ENCODE measurements around the gene DCDC2.

Gene DCDC2

GRCh38 chr6:24357336-24358218 is at the start of gene DCDC2:
TSS of gene DCDC2 (minus strand) at chr6:24358059. CDS start at chr6:24357750, 309 bp downstream.
- no peaks in the 10 kb centered on the region for H3K79me2 ChIP-seq (ENCODE audit: insufficient read depth, low read depth)
- no peaks in the 10 kb centered on the region for H3K27me3 ChIP-seq (ENCODE audit: insufficient read depth, low read depth)
- TF ChIP-seq CTCF (conservative IDR thresholded peaks at IDR 0.05; ENCODE audit: low read depth, low read length): no peak
- no peak within 1 kb of the TSS for H3K4me3 ChIP-seq (IDR thresholded peaks at IDR 0.05; ENCODE audit: insufficient read depth, low read depth, low read length)
- H3K4me1 ChIP-seq (ENCODE audit: low read depth, poor library complexity, severe bottlenecking): peaks cover 3% of the 10 kb centered on the region
- no peak within 1 kb of the TSS for H3K9ac ChIP-seq
- H3K4me2 ChIP-seq: no peak within 1 kb of the TSS
- H3K36me3 ChIP-seq (ENCODE audit: insufficient read depth): no peaks in the 10 kb centered on the region
- no peaks in the 10 kb centered on the region for H4K20me1 ChIP-seq (ENCODE audit: insufficient read depth)
- H3K27ac ChIP-seq: no peak within 1 kb of the TSS
- H2AFZ ChIP-seq (ENCODE audit: low read depth): no peak within 1 kb of the TSS

- Histone ChIP-seq H2AFZ (ENCODE audit: low read depth) (no peak overlapping the region), H3K79me2 (ENCODE audit: insufficient read depth, low read depth) (peaks cover 20% of the 10 kb centered on the region), H3K36me3 (ENCODE audit: insufficient read depth) (0 out of 2 replicates have a peak, but pooled peaks cover 3% of the 10 kb centered on the region), H3K4me2 (no peak overlapping the region), H3K4me1 (ENCODE audit: low read depth, poor library complexity, severe bottlenecking) (peaks cover 41% of the 10 kb centered on the region), H3K9ac (no peak overlapping the region), H4K20me1 (ENCODE audit: insufficient read depth) (peaks cover 6% of the 10 kb centered on the region; the same call in 1 of the 2 replicates), H3K27me3 (ENCODE audit: insufficient read depth, low read depth) (no peaks in the 10 kb centered on the region), H3K4me3 (IDR thresholded peaks at IDR 0.05; ENCODE audit: insufficient read depth, low read depth, low read length) (no peak overlapping the region), H3K27ac (no peak overlapping the region)
- TF ChIP-seq CTCF (conservative IDR thresholded peaks at IDR 0.05; ENCODE audit: low read depth, low read length): no peak
These were observed 47.4 kb upstream of the DCDC2 start for GRCh38 chr6:24405262-24405661.

GRCh38 chr6:24403501-24403824 is 45.6 kb upstream of the DCDC2 start:
- peaks cover 20% of the 10 kb centered on the region for H3K79me2 ChIP-seq (ENCODE audit: insufficient read depth, low read depth)

More at GRCh38 chr6:24403501-24403824, 45.6 kb upstream of the DCDC2 start:
- no peak for TF ChIP-seq CTCF (conservative IDR thresholded peaks at IDR 0.05; ENCODE audit: low read depth, low read length)
- peaks cover 5% of the 10 kb centered on the region; the same call in 1 of the 2 replicates for H4K20me1 ChIP-seq (ENCODE audit: insufficient read depth)
- 0 out of 2 replicates have a peak, but pooled peaks cover 3% of the 10 kb centered on the region for H3K36me3 ChIP-seq (ENCODE audit: insufficient read depth)
- H2AFZ ChIP-seq (ENCODE audit: low read depth): peak overlapping the region; percentile 93
- H3K9ac ChIP-seq: peak overlapping the region; percentile 75
- peak overlapping the region; percentile 99 for H3K4me2 ChIP-seq
- H3K27me3 ChIP-seq (ENCODE audit: insufficient read depth, low read depth): no peaks in the 10 kb centered on the region
- peak overlapping the region; percentile 57 for H3K4me3 ChIP-seq (IDR thresholded peaks at IDR 0.05; ENCODE audit: insufficient read depth, low read depth, low read length)
- peaks cover 28% of the 10 kb centered on the region for H3K4me1 ChIP-seq (ENCODE audit: low read depth, poor library complexity, severe bottlenecking)
- no peak overlapping the region for H3K27ac ChIP-seq

Measured in KMS-11 (cell line).